CD4-positive, alpha-beta T cell (primary cell): ENCODE data around the gene HOXB7. TPM values are rescaled to one million over a fixed set of nuclear protein-coding genes. Genes with fewer than 3 reads are reported as not detected.

Experiments used
- ATAC-seq: fragments of 200-7000 bp; cut with Tn5 transposase; one replicate; pipeline ENCODE4 v1.10.0; 2022; ENCODE audit warnings: mild to moderate bottlenecking; ENCODE audit not compliant: poor library complexity
- CTCF ChIA-PET: fragments of 350-600 bp; sonication (Branson Sonifier 250); formaldehyde crosslinking; loops from one replicate; lab custom pipeline; 2021; ENCODE audit warnings: antibody characterized with exemption, inconsistent platforms; lab: Charles Lee
- POLR2A ChIA-PET: fragments of 350-600 bp; sonication (Branson Sonifier 250); formaldehyde crosslinking; loops from one replicate; lab custom pipeline; 2021; ENCODE audit warnings: antibody characterized with exemption, inconsistent platforms; lab: Charles Lee
- DNase-seq, 14 experiments: peaks; one replicate each; pipeline ENCODE4 v3.0.0-alpha.2; 2013 to 2020; ENCODE audit warnings: mixed read lengths in 2 of 14
- H3K27ac ChIP-seq, 2 donors: one replicate each; pipeline versions ENCODE4 v1.5.1 to v1.7.0; 2013; ENCODE audit warnings: low read length in 2 of 2, low read depth in 1 of 2, mild to moderate bottlenecking in 1 of 2
- H3K27me3 ChIP-seq, 2 experiments: 1 replicate in 1 of 2; 2 replicates in 1 of 2; pipeline versions ENCODE4 v1.6.1 to v1.7.0; 2013; ENCODE audit warnings: low read length in 2 of 2, control low read depth in 1 of 2, mild to moderate bottlenecking in 1 of 2, moderate library complexity in 1 of 2; ENCODE audit not compliant: insufficient read depth in 2 of 2, control insufficient read depth in 1 of 2
- H3K36me3 ChIP-seq: one replicate; pipeline ENCODE4 v1.6.1; 2013; ENCODE audit warnings: low read length, control low read depth; ENCODE audit not compliant: insufficient read depth
- H3K4me1 ChIP-seq: one replicate; pipeline ENCODE4 v1.6.1; 2013; ENCODE audit warnings: low read length, control low read depth; ENCODE audit not compliant: insufficient read depth
- H3K4me3 ChIP-seq: one replicate; pipeline ENCODE4 v1.5.1; 2013; ENCODE audit warnings: mild to moderate bottlenecking, low read length, moderate library complexity
- H3K9me3 ChIP-seq, 2 experiments: 1 replicate in 1 of 2; 2 replicates in 1 of 2; pipeline versions ENCODE4 v1.6.1 to v1.7.0; 2013; ENCODE audit warnings: low read length in 2 of 2, mild to moderate bottlenecking in 2 of 2, control low read depth in 1 of 2, moderate library complexity in 1 of 2; ENCODE audit not compliant: control insufficient read depth in 1 of 2, insufficient read depth in 1 of 2
- H3K27ac Mint-ChIP-seq: one replicate; pipeline ENCODE4 v1.8.0; 2020; ENCODE audit warnings: mixed read lengths
- H3K27me3 Mint-ChIP-seq: one replicate; pipeline ENCODE4 v1.8.0; 2021; ENCODE audit warnings: mixed read lengths
- H3K36me3 Mint-ChIP-seq: one replicate; pipeline ENCODE4 v1.8.0; 2021; ENCODE audit warnings: low read depth, mixed read lengths
- H3K4me1 Mint-ChIP-seq: one replicate; pipeline ENCODE4 v1.8.0; 2021; ENCODE audit warnings: low read depth, mixed read lengths
- H3K4me3 Mint-ChIP-seq: one replicate; pipeline ENCODE4 v1.8.0; 2020; ENCODE audit warnings: mild to moderate bottlenecking, mixed read lengths
- H3K9me3 Mint-ChIP-seq: one replicate; pipeline ENCODE4 v1.8.0; 2020; ENCODE audit warnings: mixed read lengths
- CTCF ChIP-seq: fragments of 200-600 bp; IDR thresholded peaks from one replicate; pipeline ENCODE4 v1.8.0; 2022; ENCODE audit warnings: antibody characterized with exemption, mild to moderate bottlenecking
- intact Hi-C, 2 experiments: fragments of 100-400 bp; cut with DNase I in 1 of 2; cut with micrococcal nuclease in 1 of 2; formaldehyde crosslinking; loops; one replicate each; pipeline versions ENCODE4 v1.15.1 to v1.9.0; 2023 to 2025; cut with DNase I, micrococcal nuclease
- total RNA-seq, 174 experiments: library from RNA in 2 of 174; stranded (reverse) in 2 of 174; gene quantifications; one replicate each; pipeline ENCODE4 v1.2.3 and lab custom pipeline; 2021 to 2026

HOXB7 gene
- total RNA-seq, 2 experiments from 2014 or later: not detected

- intact Hi-C loops: no loop called here
- no peak overlapping the region for H3K27ac Mint-ChIP-seq
- POLR2A ChIA-PET: interaction anchor here (1.0 kb wide), 1 partner anchor 11 kb away, joined by 3 read pairs; no protein-coding TSS in a partner anchor
- no peaks in the 10 kb centered on the region for H3K36me3 Mint-ChIP-seq
- no peak for TF ChIP-seq CTCF
- no peak for DNase-seq
- Histone ChIP-seq H3K27me3 (peaks cover 88 to 95% of the 10 kb centered on the region in 2 experiments), H3K36me3 (no peaks in the 10 kb centered on the region), H3K27ac (no peak overlapping the region), H3K4me3 (peak overlapping the region; percentile 47), H3K4me1 (peaks cover 58% of the 10 kb centered on the region), H3K9me3 (peaks cover 0 to 29% of the 10 kb centered on the region in 2 experiments)
- H3K4me3 Mint-ChIP-seq: peak overlapping the region; percentile 69
- H3K27me3 Mint-ChIP-seq: peaks cover 98% of the 10 kb centered on the region
- CTCF ChIA-PET: interaction anchor here (0.9 to 5.0 kb wide), 3 partner anchors 22 to 261 kb away, joined by 3 to 24 read pairs (median 4); no protein-coding TSS in a partner anchor
- peak; percentile 4 for ATAC-seq
- H3K4me1 Mint-ChIP-seq: peaks cover 47% of the 10 kb centered on the region
- no peaks in the 10 kb centered on the region for H3K9me3 Mint-ChIP-seq
Observed at GRCh38 chr17:48596735-48597527, 13.9 kb downstream of the HOXB7 start.

GRCh38 chr17:48596000-48596734, 14.7 kb downstream of the HOXB7 start:
- POLR2A ChIA-PET: interaction anchor here (1.0 kb wide), 1 partner anchor 12 kb away, joined by 3 read pairs; no protein-coding TSS in a partner anchor
- DNase-seq: peak in 6 of 14 experiments; percentile 27 to 63 (median 44)
- intact Hi-C loops: no loop called here
- no peak for TF ChIP-seq CTCF
- Histone ChIP-seq H3K9me3 (peaks cover 0 to 24% of the 10 kb centered on the region in 2 experiments), H3K4me3 (peak overlapping the region; percentile 29), H3K27ac (no peak overlapping the region), H3K27me3 (peaks cover 86 to 95% of the 10 kb centered on the region in 2 experiments), H3K36me3 (no peaks in the 10 kb centered on the region), H3K4me1 (peaks cover 53% of the 10 kb centered on the region)
- CTCF ChIA-PET: interaction anchor here (0.9 to 5.0 kb wide), 4 partner anchors 22 to 260 kb away, joined by 3 to 24 read pairs (median 4); no protein-coding TSS in a partner anchor
- H3K27me3 Mint-ChIP-seq: peaks cover 98% of the 10 kb centered on the region
- H3K9me3 Mint-ChIP-seq: no peaks in the 10 kb centered on the region
- H3K4me1 Mint-ChIP-seq: peaks cover 47% of the 10 kb centered on the region
- no peaks in the 10 kb centered on the region for H3K36me3 Mint-ChIP-seq
- ATAC-seq: peak; percentile 48
- no peak overlapping the region for H3K27ac Mint-ChIP-seq
- peak overlapping the region; percentile 69 for H3K4me3 Mint-ChIP-seq

- no peak for TF ChIP-seq CTCF
- Histone ChIP-seq H3K4me1 (peaks cover 53% of the 10 kb centered on the region), H3K36me3 (no peaks in the 10 kb centered on the region), H3K27me3 (peaks cover 86 to 95% of the 10 kb centered on the region in 2 experiments), H3K27ac (no peak overlapping the region), H3K4me3 (no peak overlapping the region), H3K9me3 (peaks cover 0 to 24% of the 10 kb centered on the region in 2 experiments)
- Mint-ChIP-seq H3K9me3 (no peaks in the 10 kb centered on the region), H3K27ac (no peak overlapping the region), H3K27me3 (peaks cover 98% of the 10 kb centered on the region), H3K4me3 (no peak overlapping the region), H3K36me3 (no peaks in the 10 kb centered on the region), H3K4me1 (peaks cover 47% of the 10 kb centered on the region)
- ChIA-PET CTCF (interaction anchor here (0.6 to 5.0 kb wide), 7 partner anchors 19 to 259 kb away, joined by 3 to 24 read pairs (median 3); no protein-coding TSS in a partner anchor), POLR2A (interaction anchor here (0.7 kb wide), 1 partner anchor 484 kb away, joined by 3 read pairs; no protein-coding TSS in a partner anchor)
- no peak for ATAC-seq
- no peak for DNase-seq
- intact Hi-C loops: no loop called here
Observed at GRCh38 chr17:48595278-48595999, 15.4 kb downstream of the HOXB7 start.
